KOPT-K1 (cell line): ENCODE data around the gene GJE1.
"Not testable (repeated sequence)": the region's sequence is repeated elsewhere in the genome, so short reads cannot be mapped to it uniquely, and the experiment has no call there.

Experiments used
- H3K27ac ChIP-seq: fragments of 200-600 bp; sonication (generic); 2 replicates; pipeline ENCODE4 v1.5.1; 2016; ENCODE audit warnings: antibody characterized with exemption, mild to moderate bottlenecking, low read depth, low read length; ENCODE audit not compliant: poor library complexity, severe bottlenecking
- H3K36me3 ChIP-seq: fragments of 200-600 bp; sonication (generic); 2 replicates; pipeline ENCODE4 v1.5.1; 2017; ENCODE audit warnings: antibody characterized with exemption, mild to moderate bottlenecking, low read length, moderate library complexity; ENCODE audit not compliant: insufficient read depth
- H3K9me3 ChIP-seq: fragments of 200-600 bp; sonication (generic); 2 replicates; pipeline ENCODE4 v1.5.1; 2017; ENCODE audit warnings: antibody characterized with exemption, low read length, mild to moderate bottlenecking; ENCODE audit not compliant: insufficient read depth, poor library complexity, severe bottlenecking

The GJE1 gene

GRCh38 chr6:142132625-142133024 is at the start of gene GJE1:
TSS of gene GJE1 (plus strand) at chr6:142132925. CDS start at chr6:142133159, 234 bp downstream.
- no peak within 1 kb of the TSS for H3K27ac ChIP-seq
- no peaks in the 10 kb centered on the region for H3K36me3 ChIP-seq

GRCh38 chr6:142087950-142088857 is 44.5 kb upstream of the GJE1 start:
- H3K36me3 ChIP-seq, result no peaks in the 10 kb centered on the region
- H3K27ac ChIP-seq, result no peak overlapping the region
- peaks cover 10% of the 10 kb centered on the region for H3K9me3 ChIP-seq

More at GRCh38 chr6:142132625-142133024, at the start of gene GJE1:
- H3K9me3 ChIP-seq, result peaks cover 11% of the 10 kb centered on the region

DNA sequence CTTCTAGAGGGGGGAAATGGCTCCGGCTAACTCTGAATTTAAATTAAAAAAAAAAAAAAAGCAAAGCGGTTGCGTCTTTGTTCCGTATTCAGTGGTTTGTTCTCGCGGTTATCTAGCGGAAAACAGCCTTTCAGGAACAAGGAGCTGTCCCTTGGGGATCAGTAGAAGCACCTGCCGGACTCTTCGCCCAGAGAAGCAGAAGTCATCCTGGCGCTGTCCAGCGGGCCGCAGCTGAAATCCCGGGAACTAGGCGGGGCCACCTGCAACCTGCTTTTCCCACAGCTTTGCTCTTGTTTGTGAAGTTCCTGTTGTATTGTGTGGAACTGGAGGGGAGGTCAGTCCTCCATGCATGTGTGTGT is 43.9 kb upstream of the GJE1 start:
- no peak overlapping the region for H3K27ac ChIP-seq
- peaks cover 10% of the 10 kb centered on the region for H3K9me3 ChIP-seq
- H3K36me3 ChIP-seq, result no peaks in the 10 kb centered on the region

GRCh38 chr6:142104820-142105219 is 27.9 kb upstream of the GJE1 start:
- not testable (repeated sequence) for H3K9me3 ChIP-seq, H3K27ac ChIP-seq, H3K36me3 ChIP-seq

- not testable (repeated sequence) for H3K36me3 ChIP-seq, H3K27ac ChIP-seq, H3K9me3 ChIP-seq
Observed at GRCh38 chr6:142110820-142111219, 21.9 kb upstream of the GJE1 start.

DNA sequence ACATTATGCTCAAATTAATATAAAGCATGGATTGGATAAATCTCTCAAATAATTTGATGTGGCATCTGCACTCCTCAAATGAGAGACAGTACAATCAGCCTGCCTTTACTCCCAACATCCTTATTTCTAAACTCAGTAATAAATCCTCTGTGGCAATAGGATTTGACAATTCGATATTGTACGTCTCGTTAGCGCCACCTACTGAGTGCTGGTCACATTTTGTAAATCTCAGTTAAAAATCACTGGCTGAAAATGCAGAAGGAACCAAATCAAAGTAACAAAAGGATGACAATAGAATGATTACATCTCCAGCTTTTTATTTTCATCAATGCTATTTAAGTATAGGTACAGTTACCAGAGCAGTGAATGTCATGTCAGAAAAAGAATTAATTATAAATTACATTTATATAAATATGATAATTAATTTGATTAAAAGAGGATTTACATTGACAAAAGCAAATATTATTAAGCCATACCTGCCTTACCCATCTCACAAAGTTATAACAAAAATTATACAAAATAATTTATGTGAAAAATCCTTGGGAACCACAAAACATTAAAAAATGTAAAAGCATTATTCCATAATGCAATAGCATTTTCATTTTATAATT is 20.2 kb upstream of the GJE1 start:
- Histone ChIP-seq H3K9me3 (no peaks in the 10 kb centered on the region), H3K27ac (no peak overlapping the region), H3K36me3 (no peaks in the 10 kb centered on the region)

- Histone ChIP-seq H3K9me3 (no peaks in the 10 kb centered on the region), H3K36me3 (no peaks in the 10 kb centered on the region), H3K27ac (no peak overlapping the region)
Observed at GRCh38 chr6:142117366-142117765, 15.4 kb upstream of the GJE1 start.

DNA sequence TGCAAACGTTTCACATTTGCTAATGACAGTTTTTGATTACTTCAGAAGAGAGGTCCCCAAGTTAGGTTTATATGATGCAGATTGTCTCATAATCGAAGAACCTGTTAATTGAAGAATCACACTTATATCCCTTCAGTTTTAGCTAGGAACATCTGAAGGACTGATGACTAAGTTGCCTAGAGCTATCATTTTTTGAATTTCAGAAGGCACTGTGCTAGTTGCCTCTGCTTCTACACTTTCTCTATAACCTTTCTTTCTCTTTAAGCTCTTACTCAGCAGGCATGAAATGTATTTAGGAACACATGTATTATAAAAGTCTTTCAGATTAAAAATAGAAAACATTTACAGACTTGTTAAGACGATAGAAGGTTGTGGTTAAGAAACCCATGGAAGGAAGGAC is 14.4 kb upstream of the GJE1 start:
- no peaks in the 10 kb centered on the region for H3K9me3 ChIP-seq
- H3K27ac ChIP-seq, result no peak overlapping the region
- no peaks in the 10 kb centered on the region for H3K36me3 ChIP-seq

- Histone ChIP-seq H3K36me3 (no peaks in the 10 kb centered on the region), H3K9me3 (no peaks in the 10 kb centered on the region), H3K27ac (no peak overlapping the region)
Observed at GRCh38 chr6:142118925-142119324, 13.8 kb upstream of the GJE1 start.

DNA sequence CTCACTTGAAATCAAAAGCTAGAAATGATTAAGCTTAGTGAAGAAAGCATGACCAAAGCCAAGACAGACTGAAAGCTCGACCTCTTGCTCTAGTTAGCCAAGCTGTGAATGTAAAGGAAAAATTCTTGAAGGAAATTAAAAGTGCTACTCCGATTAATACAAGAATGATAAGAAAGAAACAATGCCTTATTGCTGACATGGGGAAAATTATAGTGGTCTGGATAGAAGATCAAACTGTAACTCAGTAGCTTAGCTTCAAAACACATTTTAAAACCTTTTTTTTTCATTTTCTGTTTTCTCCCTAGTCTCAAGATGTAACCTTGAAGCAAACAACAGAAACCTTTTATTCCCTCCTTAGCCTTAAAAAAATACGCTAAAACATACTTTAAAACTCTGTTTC is 11.4 kb upstream of the GJE1 start:
- H3K27ac ChIP-seq, result no peak overlapping the region
- H3K9me3 ChIP-seq, result no peaks in the 10 kb centered on the region
- H3K36me3 ChIP-seq, result no peaks in the 10 kb centered on the region

DNA sequence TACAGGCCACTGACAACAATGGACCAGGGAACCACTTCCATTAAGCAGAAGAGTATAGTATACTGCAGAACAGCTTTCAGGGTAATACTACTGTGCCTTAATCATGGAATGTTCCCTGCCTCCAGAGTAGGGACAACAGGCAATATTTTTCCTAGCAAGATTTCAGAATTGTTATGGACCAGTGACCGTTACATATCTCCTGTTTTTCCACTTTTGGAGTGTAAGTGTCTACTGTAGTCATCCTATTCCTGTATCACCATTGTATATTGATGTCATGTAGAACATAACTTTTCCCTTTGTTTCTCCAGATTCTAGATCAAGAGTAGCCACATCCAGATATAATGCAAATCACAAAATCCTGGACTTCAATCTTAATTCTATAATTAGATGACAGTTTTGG is 1.9 kb upstream of the GJE1 start:
- Histone ChIP-seq H3K27ac (no peak overlapping the region), H3K9me3 (peaks cover 11% of the 10 kb centered on the region), H3K36me3 (no peaks in the 10 kb centered on the region)

DNA sequence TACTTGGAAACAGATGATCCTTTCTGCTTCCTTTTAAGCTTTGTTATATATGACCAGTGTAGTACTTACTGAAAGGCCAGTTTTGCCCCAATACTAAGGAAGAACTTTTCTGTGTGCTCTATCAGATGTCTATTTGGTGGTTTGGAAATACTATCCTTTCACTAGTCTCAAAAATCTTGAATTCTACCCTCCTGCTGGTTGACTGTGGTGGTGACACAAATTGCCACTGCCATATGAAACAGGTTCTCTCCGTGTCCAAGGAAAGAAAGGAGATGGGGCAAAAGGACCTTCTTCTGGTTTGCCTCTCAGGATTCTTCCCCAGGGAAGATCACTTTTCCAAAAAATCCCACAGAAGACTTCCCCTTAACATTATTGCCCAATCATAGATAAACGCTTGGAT is 6.2 kb downstream of the GJE1 start:
- Histone ChIP-seq H3K9me3 (no peaks in the 10 kb centered on the region), H3K27ac (no peak overlapping the region), H3K36me3 (no peaks in the 10 kb centered on the region)

GRCh38 chr6:142141531-142141930 is 8.8 kb downstream of the GJE1 start:
- H3K36me3 ChIP-seq, H3K9me3 ChIP-seq: not testable (repeated sequence)

GRCh38 chr6:142146828-142147662 is 14.3 kb downstream of the GJE1 start, which contains the start of the genes NMBR and VTA1:
TSS of gene NMBR (minus strand) at chr6:142147122. CDS start at chr6:142088658, 58,464 bp downstream.
TSS of gene VTA1 (plus strand) at chr6:142147263. CDS start at chr6:142147288, 25 bp downstream.
- no peaks in the 10 kb centered on the region for H3K9me3 ChIP-seq
- H3K27ac ChIP-seq, result peak within 1 kb of the TSS; percentile 71
- peaks cover 15% of the 10 kb centered on the region for H3K36me3 ChIP-seq

More at GRCh38 chr6:142141531-142141930, 8.8 kb downstream of the GJE1 start:
- H3K27ac ChIP-seq, result not testable (repeated sequence)

DNA sequence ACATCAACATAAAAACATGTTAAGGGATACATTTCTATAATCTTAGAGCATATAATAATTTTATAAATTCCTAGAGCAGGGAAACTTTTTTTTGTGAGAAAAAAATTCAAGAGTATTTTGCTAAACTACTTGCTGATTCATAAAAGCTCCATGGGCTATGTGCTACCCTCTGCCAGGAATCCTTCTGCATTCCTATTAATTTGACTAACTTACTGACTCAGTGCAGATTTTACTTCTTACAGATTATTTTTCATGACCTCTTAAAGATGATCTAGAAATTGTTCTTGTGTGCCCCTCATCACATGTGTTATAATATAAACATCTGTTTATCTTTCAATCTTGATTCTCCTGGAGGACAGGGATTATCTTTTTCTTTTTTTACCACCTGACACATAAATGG is 20.0 kb downstream of the GJE1 start:
- Histone ChIP-seq H3K9me3 (no peaks in the 10 kb centered on the region), H3K27ac (no peak overlapping the region), H3K36me3 (peaks cover 15% of the 10 kb centered on the region)
